HepG2 (cell line): Measurements from ENCODE around the gene LYRM7. TPM values are rescaled to one million over a fixed set of nuclear protein-coding genes. Genes with fewer than 3 reads are reported as not detected.

Experiments used
- ATAC-seq: fragments of 200-7000 bp; cut with Tn5 transposase; 3 replicates; pipeline ENCODE4 v1.9.1; 2020; ENCODE audit warnings: mild to moderate bottlenecking, moderate library complexity
- BruUV-seq: library from RNA; stranded (reverse); fragments of 400-500 nt; replicated peaks from 2 replicates; lab custom pipeline; 2021; lab: Mats Ljungman, UMichigan
- CTCF ChIA-PET: fragments of 300-600 bp; formaldehyde crosslinking; extraction: SDS; loops from one replicate; lab custom pipeline; 2021; ENCODE audit warnings: low total read pairs, inconsistent platforms, low intra/inter-chr PET ratio; lab: Yijun Ruan, JAX
- POLR2A ChIA-PET: fragments of 350-600 bp; sonication (Branson Sonifier 250); formaldehyde crosslinking; loops from one replicate; lab custom pipeline; 2020; ENCODE audit warnings: antibody characterized with exemption, inconsistent platforms; lab: Yijun Ruan, JAX
- DNase-seq: peaks from one replicate; pipeline ENCODE4 v3.0.0-alpha.2; 2015; ENCODE audit warnings: low spot score
- FAIRE-seq: peaks from 3 replicates; lab custom pipeline; 2011; peaks lifted over from hg19 to GRCh38; lab: Jason Lieb, UNC
- H2AFZ ChIP-seq: one replicate; pipeline ENCODE4 v1.6.1; 2011; ENCODE audit warnings: low read length, inconsistent platforms
- H3K27ac ChIP-seq: fragments of 300-600 bp; 3 replicates; pipeline ENCODE4 v1.8.0; 2011; ENCODE audit warnings: mixed run types, mild to moderate bottlenecking, mixed read lengths, low read length, inconsistent platforms; ENCODE audit not compliant: insufficient read depth; ENCODE audit errors: extremely low read length
- H3K27me3 ChIP-seq, 2 experiments: fragments of 200-600 bp in 1 of 2; 2 replicates in 1 of 2; 3 replicates in 1 of 2; pipeline versions ENCODE4 v1.6.0 to v1.8.0; 2011; ENCODE audit warnings: low read length in 2 of 2, mild to moderate bottlenecking in 2 of 2, moderate library complexity in 2 of 2, inconsistent platforms in 1 of 2; ENCODE audit not compliant: insufficient read depth in 2 of 2, control insufficient read depth in 1 of 2
- H3K36me3 ChIP-seq, 2 experiments: fragments of 200-600 bp in 1 of 2; replicated peaks in 1 of 2; 2 replicates in 1 of 2; 3 replicates in 1 of 2; pipeline versions ENCODE4 v1.5.1 to v1.8.0; 2011; ENCODE audit warnings: low read length in 2 of 2, inconsistent platforms in 1 of 2; ENCODE audit not compliant: insufficient read depth in 2 of 2, control insufficient read depth in 1 of 2
- H3K4me1 ChIP-seq: 2 replicates; pipeline ENCODE4 v1.5.1; 2012; ENCODE audit warnings: low read length, inconsistent platforms; ENCODE audit not compliant: insufficient read depth
- H3K4me2 ChIP-seq: 2 replicates; pipeline ENCODE4 v1.6.0; 2011; ENCODE audit warnings: low read depth, low read length, inconsistent platforms
- H3K4me3 ChIP-seq, 3 experiments: fragments of 200-600 bp in 1 of 3; sonication (generic), shearing (Covaris generic) in 1 of 3; replicated peaks in 1 of 3; 2 replicates each; pipeline ENCODE4 v1.5.1; 2011 to 2016; ENCODE audit warnings: low read length in 3 of 3, inconsistent platforms in 2 of 3, low read depth in 2 of 3, mild to moderate bottlenecking in 2 of 3, control low read depth in 1 of 3, mixed read lengths in 1 of 3; ENCODE audit not compliant: insufficient read depth in 1 of 3
- H3K79me2 ChIP-seq: one replicate; pipeline ENCODE4 v1.6.1; 2011; ENCODE audit warnings: low read length, inconsistent platforms; ENCODE audit not compliant: insufficient read depth
- H3K9ac ChIP-seq: 2 replicates; pipeline ENCODE4 v1.6.0; 2011; ENCODE audit warnings: mild to moderate bottlenecking, low read depth, low read length, inconsistent platforms; ENCODE audit not compliant: insufficient read depth
- H3K9me3 ChIP-seq: 2 replicates; pipeline ENCODE4 v1.5.1; 2012; ENCODE audit warnings: mild to moderate bottlenecking, low read length
- H4K20me1 ChIP-seq: 2 replicates; pipeline ENCODE4 v1.6.0; 2011; ENCODE audit warnings: inconsistent platforms, mild to moderate bottlenecking, low read length, moderate library complexity; ENCODE audit not compliant: insufficient read depth
- CEBPG ChIP-seq: IDR thresholded peaks from 2 replicates; pipeline ENCODE4 v1.6.1; 2016
- DMAP1 ChIP-seq: IDR thresholded peaks from 2 replicates; pipeline ENCODE4 v1.6.1; 2016
- ELK4 ChIP-seq: sonication (generic); formaldehyde crosslinking; IDR thresholded peaks from 2 replicates; pipeline ENCODE4 v1.9.0; 2021; ENCODE audit warnings: missing genetic modification reagents, borderline replicate concordance
- FOXP4 ChIP-seq: sonication (generic); formaldehyde crosslinking; IDR thresholded peaks from 2 replicates; pipeline ENCODE4 v1.4.0; 2020; ENCODE audit warnings: missing genetic modification reagents
- FUBP1 ChIP-seq: sonication (generic); formaldehyde crosslinking; IDR thresholded peaks from 2 replicates; pipeline ENCODE4 v1.5.1; 2020; ENCODE audit warnings: missing genetic modification reagents, mild to moderate bottlenecking, borderline replicate concordance
- GABPB1 ChIP-seq: IDR thresholded peaks from 2 replicates; pipeline ENCODE4 v1.6.1; 2016; ENCODE audit warnings: mild to moderate bottlenecking, missing genetic modification reagents, moderate library complexity, missing compliant biosample characterization
- HDAC6 ChIP-seq: fragments of 200-600 bp; sonication (generic); IDR thresholded peaks from 2 replicates; pipeline ENCODE4 v1.7.0; 2017; ENCODE audit warnings: mild to moderate bottlenecking, antibody characterized with exemption, low read length, low read depth
- HNF4A ChIP-seq: sonication (generic); formaldehyde crosslinking; IDR thresholded peaks from 2 replicates; pipeline ENCODE4 v1.4.0; 2020; ENCODE audit warnings: missing genetic modification reagents
- MTF1 ChIP-seq: sonication (generic); formaldehyde crosslinking; IDR thresholded peaks from 2 replicates; pipeline ENCODE4 v1.5.0; 2020; ENCODE audit warnings: missing genetic modification reagents
- NAIF1 ChIP-seq: sonication (generic); formaldehyde crosslinking; IDR thresholded peaks from 2 replicates; pipeline ENCODE4 v1.5.0; 2020; ENCODE audit warnings: mild to moderate bottlenecking, missing genetic modification reagents, borderline replicate concordance
- NR2F1 ChIP-seq, 2 experiments: fragments of 450-650 bp in 1 of 2; formaldehyde crosslinking in 1 of 2; IDR thresholded peaks; 2 replicates each; pipeline versions ENCODE4 v1.5.0 to v1.6.1; 2016 to 2020; ENCODE audit warnings: mild to moderate bottlenecking in 1 of 2, missing compliant biosample characterization in 1 of 2, missing genetic modification reagents in 1 of 2, moderate library complexity in 1 of 2
- NR2F6 ChIP-seq, 2 experiments: IDR thresholded peaks; 2 replicates each; pipeline ENCODE4 v1.6.1; 2016; ENCODE audit warnings: antibody characterized with exemption in 1 of 2, mild to moderate bottlenecking in 1 of 2
- PHF20 ChIP-seq: sonication (generic); formaldehyde crosslinking; IDR thresholded peaks from 2 replicates; pipeline ENCODE4 v1.5.0; 2020; ENCODE audit warnings: mild to moderate bottlenecking, missing genetic modification reagents
- POLR2A ChIP-seq, 2 experiments: IDR thresholded peaks; 2 replicates each; pipeline ENCODE4 v1.6.1; 2011; ENCODE audit warnings: low read depth in 2 of 2, low read length in 2 of 2, mild to moderate bottlenecking in 1 of 2, moderate library complexity in 1 of 2; ENCODE audit not compliant: insufficient read depth in 1 of 2
- RARA ChIP-seq: IDR thresholded peaks from 2 replicates; pipeline ENCODE4 v1.6.1; 2016; ENCODE audit warnings: missing genetic modification reagents, missing compliant biosample characterization
- SOX6 ChIP-seq, 2 experiments: fragments of 450-650 bp in 1 of 2; sonication (generic) in 1 of 2; formaldehyde crosslinking in 1 of 2; IDR thresholded peaks; 2 replicates each; pipeline versions ENCODE4 v1.4.0 to v1.6.1; 2017 to 2020; ENCODE audit warnings: antibody characterized with exemption in 1 of 2, mild to moderate bottlenecking in 1 of 2, missing genetic modification reagents in 1 of 2
- TCF12 ChIP-seq, 2 experiments: fragments of 450-650 bp in 1 of 2; sonication (generic) in 1 of 2; formaldehyde crosslinking in 1 of 2; IDR thresholded peaks; 2 replicates each; pipeline versions ENCODE4 v1.6.1 to v1.8.0; 2017 to 2022; ENCODE audit warnings: antibody characterized with exemption in 1 of 2, mild to moderate bottlenecking in 1 of 2, missing genetic modification reagents in 1 of 2, moderate library complexity in 1 of 2
- TP53 ChIP-seq: sonication (generic); formaldehyde crosslinking; conservative IDR thresholded peaks from 2 replicates; pipeline ENCODE4 v1.4.0; 2020; ENCODE audit warnings: missing genetic modification reagents
- ZFP1 ChIP-seq: IDR thresholded peaks from 2 replicates; pipeline ENCODE4 v1.6.1; 2016
- ZNF230 ChIP-seq: sonication (generic); formaldehyde crosslinking; IDR thresholded peaks from 2 replicates; pipeline ENCODE4 v1.4.0; 2020; ENCODE audit warnings: mild to moderate bottlenecking, missing genetic modification reagents
- ZNF335 ChIP-seq: sonication (generic); formaldehyde crosslinking; IDR thresholded peaks from 2 replicates; pipeline ENCODE4 v1.4.0; 2020; ENCODE audit warnings: missing genetic modification reagents
- ZNF614 ChIP-seq: IDR thresholded peaks from 2 replicates; pipeline ENCODE4 v1.6.1; 2018; ENCODE audit warnings: missing biosample characterization, missing genetic modification reagents, inconsistent platforms, borderline replicate concordance
- in situ Hi-C: cut with HindIII; loops from 2 replicates; pipeline ENCODE4 v1.10.0; 2017; ENCODE audit warnings: low pct_unique_long_range_greater_than_20kb; ENCODE audit not compliant: extremely low pct_ligation_motif_present
- intact Hi-C: fragments of 100-400 bp; cut with micrococcal nuclease; formaldehyde crosslinking; loops from one replicate; pipeline ENCODE4 v1.10.0; 2022; ENCODE audit not compliant: unreplicated experiment
- polyA plus RNA-seq, 8 experiments: library from polyadenylated mRNA; depleted of rRNA in 3 of 8; stranded (reverse) in 7 of 8; unstranded in 1 of 8; fragments of >200 nt; fragmentation: Illumina TruSeq in 4 of 8; extraction: Trizol in 4 of 8; gene quantifications; 2 replicates each; pipeline versions ENCODE4 v1.2.1 to v1.2.3, GENCODE V29; 2011 to 2016; ENCODE audit warnings: low read depth in 4 of 8, missing spikeins in 1 of 8, mixed read lengths in 1 of 8; ENCODE audit not compliant: insufficient read depth in 1 of 8
- total RNA-seq, 5 experiments: library from RNA; depleted of rRNA; stranded (reverse); fragments of >200 nt; fragmentation: Illumina TruSeq; extraction: Trizol; gene quantifications; 2 replicates each; pipeline ENCODE4 v1.2.3, GENCODE V29; 2016; ENCODE audit warnings: low read depth in 1 of 5

Gene LYRM7
- total and polyA plus RNA-seq, 2 of the 13 experiments (the other 11 are each of a cell fraction or from before 2014, with no cell fraction given): 3.0 to 5.5 TPM

- Histone ChIP-seq H3K4me1 (peaks cover 12% of the 10 kb centered on the region), H3K9me3 (no peaks in the 10 kb centered on the region), H3K4me3 (no peak overlapping the region), H3K9ac (no peak overlapping the region), H3K27me3 (no peaks in the 10 kb centered on the region; a peak in 1 of 5 replicates), H3K79me2 (no peaks in the 10 kb centered on the region), H4K20me1 (no peaks in the 10 kb centered on the region), H3K27ac (peak overlapping the region; percentile 28), H3K36me3 (no peaks in the 10 kb centered on the region), H3K4me2 (no peak overlapping the region), H2AFZ (no peak overlapping the region)
- peak; percentile 24; the same call in 1 of the 3 replicates for ATAC-seq
- no peak for FAIRE-seq
- intact Hi-C loops: no loop called here
- ChIA-PET POLR2A (no interaction called here), CTCF (no interaction called here)
- in situ Hi-C loops: no loop called here
- BruUV-seq: no TSS peak
- DNase-seq: no peak
- TF ChIP-seq GABPB1 (CRISPR knock-in tag) (no peak), HDAC6 (no peak), ZFP1 (CRISPR knock-in tag) (no peak), DMAP1 (CRISPR knock-in tag) (no peak), NR2F1 (CRISPR knock-in tag; IDR thresholded peaks at IDR 0.05) (peak in 1 of 2 experiments; percentile 39; a peak in 2 of 4 replicates), TCF12 (IDR thresholded peaks at IDR 0.05) (no peak), TCF12 (CRISPR knock-in tag; IDR thresholded peaks at IDR 0.05) (no peak), ZNF335 (CRISPR knock-in tag) (no peak), FUBP1 (CRISPR knock-in tag) (no peak), FOXP4 (CRISPR knock-in tag) (no peak), NAIF1 (no peak), ZNF230 (CRISPR knock-in tag) (no peak), ZNF614 (CRISPR knock-in tag) (no peak), CEBPG (CRISPR knock-in tag) (0 out of 2 replicates have a peak, but pooled peaks have one; percentile 26), MTF1 (no peak), NR2F6 (IDR thresholded peaks at IDR 0.05) (no peak), NR2F6 (CRISPR knock-in tag; IDR thresholded peaks at IDR 0.05) (0 out of 2 replicates have a peak, but pooled peaks have one; percentile 22), ELK4 (CRISPR knock-in tag) (no peak), RARA (0 out of 2 replicates have a peak, but pooled peaks have one; percentile 16), POLR2A (IDR thresholded peaks at IDR 0.05; ENCODE audit: insufficient read depth in 1 of 2, low read depth in 2 of 2, low read length in 2 of 2) (no peak), PHF20 (CRISPR knock-in tag) (no peak), SOX6 (IDR thresholded peaks at IDR 0.05) (no peak), SOX6 (CRISPR knock-in tag; IDR thresholded peaks at IDR 0.05) (0 out of 2 replicates have a peak, but pooled peaks have one; percentile 27), HNF4A (CRISPR knock-in tag) (peak; percentile 31; the same call in 1 of the 2 replicates), TP53 (no peak)
These were observed 14.9 kb downstream of the LYRM7 start for GRCh38 chr5:131185523-131186104.
